HG02884 (cell line): ENCODE data around the gene VSNL1.

ENCODE experiments used
- ATAC-seq: cut with Tn5 transposase; IDR thresholded peaks from one replicate; pipeline ENCODE4 v1.9.1; 2021; ENCODE audit warnings: mild to moderate bottlenecking, moderate library complexity; ENCODE audit not compliant: unreplicated experiment

VSNL1 gene

DNA sequence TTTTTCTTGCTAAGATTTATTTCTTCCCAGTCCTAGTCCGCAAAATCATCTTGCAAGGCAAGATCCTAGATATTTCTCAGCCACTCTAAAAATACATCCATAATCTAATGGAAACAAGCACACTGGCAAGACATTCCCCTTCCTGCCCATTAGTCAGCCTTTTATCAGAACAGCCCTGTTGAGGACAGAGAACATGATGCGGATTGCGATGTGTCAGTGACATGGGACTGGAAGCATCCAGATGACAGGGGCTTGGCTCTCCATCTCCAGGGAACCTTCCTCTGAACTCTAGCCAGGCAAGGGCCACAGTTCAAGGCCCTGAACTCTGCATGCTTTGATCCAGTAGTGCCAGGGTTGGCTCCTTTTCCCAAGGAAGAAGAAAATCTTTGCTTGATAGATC lies 70.0 kb downstream of the VSNL1 start:
- ATAC-seq: no peak

- ATAC-seq: no peak
These were observed 70.5 kb downstream of the VSNL1 start for GRCh38 chr2:17611036-17611435.

GRCh38 chr2:17614174-17614930 lies 73.9 kb downstream of the VSNL1 start:
- no peak for ATAC-seq

DNA sequence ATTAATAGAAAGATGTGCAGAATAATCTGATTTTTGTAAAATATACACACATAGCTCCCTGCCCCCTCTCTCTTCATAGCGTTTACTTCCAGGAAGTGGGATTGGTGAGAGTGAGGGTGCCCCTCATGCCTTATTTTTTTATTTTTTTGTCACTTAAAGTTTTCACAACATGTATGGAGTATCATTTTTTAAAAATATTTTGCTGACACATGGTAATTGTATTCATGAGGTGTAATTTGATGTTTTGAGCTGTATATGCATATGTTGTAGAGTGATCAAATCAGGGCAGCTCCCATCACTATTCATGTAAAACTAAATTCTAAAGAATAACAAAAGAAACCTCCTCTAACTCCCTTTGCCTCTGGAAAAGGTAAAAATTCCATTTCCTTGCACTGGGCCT lies 74.7 kb downstream of the VSNL1 start:
- ATAC-seq: no peak

DNA sequence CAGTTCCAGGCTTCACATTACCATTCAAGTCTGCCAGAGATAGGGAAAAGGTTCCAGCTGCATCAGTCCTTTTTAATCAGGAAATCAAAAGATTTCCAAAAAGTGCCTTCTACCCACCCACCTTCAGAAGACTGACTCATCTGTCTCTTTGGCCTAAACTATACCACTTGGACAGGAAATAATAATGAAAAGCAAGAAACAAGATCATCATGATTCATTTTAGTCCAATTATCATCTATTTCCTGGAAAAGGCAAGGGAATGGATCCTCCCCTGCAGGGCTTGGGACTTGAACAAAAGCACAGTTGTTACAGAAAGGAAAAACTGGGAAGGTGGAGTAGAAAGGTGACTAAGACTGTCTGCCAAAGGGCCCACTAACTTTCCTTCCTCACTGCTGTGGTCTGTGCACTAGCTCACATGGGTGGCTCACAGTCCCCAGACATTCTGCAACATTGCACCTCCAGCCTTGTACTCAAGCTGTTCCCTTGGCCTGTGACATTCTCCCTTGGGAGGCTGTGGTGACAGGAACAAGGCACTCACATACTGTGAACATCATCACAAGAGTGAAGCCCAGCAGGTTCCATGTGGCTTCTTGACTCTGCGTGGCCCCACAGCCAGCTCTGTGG lies 75.3 kb downstream of the VSNL1 start:
- no peak for ATAC-seq

GRCh38 chr2:17616405-17616804 lies 75.9 kb downstream of the VSNL1 start:
- no peak for ATAC-seq

DNA sequence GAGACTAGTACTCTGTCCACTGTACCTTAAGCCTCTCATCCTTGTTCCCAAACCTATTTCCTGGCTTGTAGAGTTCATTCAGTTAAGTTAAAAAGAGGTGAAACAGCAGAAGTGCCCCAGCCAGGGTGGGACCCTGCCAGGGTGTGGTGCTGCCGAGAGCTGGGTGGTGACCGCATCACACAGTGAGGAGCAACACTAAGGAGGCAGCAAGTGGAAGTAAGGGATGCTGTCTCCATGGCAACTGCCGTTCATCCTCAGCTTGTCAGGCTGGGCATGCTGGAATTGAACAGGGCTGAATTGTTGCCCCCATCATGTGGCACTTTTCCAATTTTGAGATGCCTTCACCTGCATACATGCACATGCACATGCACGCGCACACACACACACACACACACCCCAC lies 77.0 kb downstream of the VSNL1 start:
- no peak for ATAC-seq

- no peak for ATAC-seq
These were observed 77.5 kb downstream of the VSNL1 start for GRCh38 chr2:17617955-17618354.

GRCh38 chr2:17620280-17620679 lies 79.8 kb downstream of the VSNL1 start:
- no peak for ATAC-seq

DNA sequence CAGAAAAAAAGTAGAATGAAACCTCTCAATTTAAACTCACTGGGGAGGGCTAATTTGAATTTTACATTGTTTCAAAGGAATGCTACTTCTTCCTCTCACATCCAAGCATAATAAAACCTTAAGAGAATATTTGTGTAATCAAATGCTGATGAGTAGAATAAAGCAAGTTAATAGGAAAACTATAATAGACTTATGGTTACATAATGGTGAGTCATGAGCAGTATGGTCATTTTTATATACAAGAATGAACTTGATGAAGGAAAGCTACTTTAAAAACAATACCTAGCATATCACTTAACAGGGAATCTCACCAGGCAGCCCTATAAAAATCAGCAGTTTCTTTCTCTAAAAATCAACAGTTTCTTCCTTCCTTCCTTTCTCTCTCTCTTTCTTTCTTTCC lies 80.3 kb downstream of the VSNL1 start:
- ATAC-seq: no peak

DNA sequence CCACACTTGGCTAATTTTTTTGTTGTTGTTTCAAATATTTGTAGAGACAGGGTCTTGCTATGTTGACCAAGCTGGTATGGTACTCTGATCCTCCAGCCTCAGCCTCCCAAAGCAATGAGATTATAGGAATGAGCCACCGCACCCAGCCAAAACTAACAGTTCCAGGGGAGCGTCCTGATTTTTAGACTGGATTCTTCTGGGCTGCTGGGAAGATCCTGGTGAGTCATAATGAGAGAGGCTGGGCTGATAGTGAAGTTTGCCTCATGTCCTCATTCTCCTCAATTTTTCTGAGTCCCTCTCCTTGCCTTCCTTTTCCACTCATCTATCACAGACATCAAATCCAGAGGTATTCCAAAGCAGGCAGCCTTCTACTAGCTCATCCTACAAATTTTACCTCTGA lies 81.3 kb downstream of the VSNL1 start:
- ATAC-seq: no peak

DNA sequence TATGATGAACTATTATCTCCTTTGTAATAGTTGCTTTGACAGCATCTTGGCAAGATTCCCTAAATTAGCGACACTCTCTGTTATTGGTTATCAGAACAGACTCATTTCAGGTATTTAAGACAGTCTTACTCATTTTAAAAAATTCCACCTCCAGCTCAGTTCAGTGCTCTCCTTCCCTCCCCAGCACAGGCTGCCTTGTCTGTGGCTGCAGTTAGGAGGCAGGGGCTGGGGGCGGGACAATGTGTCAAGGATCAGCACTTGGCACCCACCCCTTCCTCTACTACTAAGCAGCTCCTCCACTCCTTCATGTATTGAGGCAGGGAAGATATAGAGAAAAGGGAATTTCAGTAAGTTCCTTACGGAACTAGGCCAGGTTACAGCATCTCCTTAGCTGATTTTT lies 85.0 kb downstream of the VSNL1 start:
- ATAC-seq: no peak

GRCh38 chr2:17626986-17627385 lies 86.5 kb downstream of the VSNL1 start:
- peak; percentile 42 for ATAC-seq

GRCh38 chr2:17627434-17627833 lies 86.9 kb downstream of the VSNL1 start:
- ATAC-seq: no peak

DNA sequence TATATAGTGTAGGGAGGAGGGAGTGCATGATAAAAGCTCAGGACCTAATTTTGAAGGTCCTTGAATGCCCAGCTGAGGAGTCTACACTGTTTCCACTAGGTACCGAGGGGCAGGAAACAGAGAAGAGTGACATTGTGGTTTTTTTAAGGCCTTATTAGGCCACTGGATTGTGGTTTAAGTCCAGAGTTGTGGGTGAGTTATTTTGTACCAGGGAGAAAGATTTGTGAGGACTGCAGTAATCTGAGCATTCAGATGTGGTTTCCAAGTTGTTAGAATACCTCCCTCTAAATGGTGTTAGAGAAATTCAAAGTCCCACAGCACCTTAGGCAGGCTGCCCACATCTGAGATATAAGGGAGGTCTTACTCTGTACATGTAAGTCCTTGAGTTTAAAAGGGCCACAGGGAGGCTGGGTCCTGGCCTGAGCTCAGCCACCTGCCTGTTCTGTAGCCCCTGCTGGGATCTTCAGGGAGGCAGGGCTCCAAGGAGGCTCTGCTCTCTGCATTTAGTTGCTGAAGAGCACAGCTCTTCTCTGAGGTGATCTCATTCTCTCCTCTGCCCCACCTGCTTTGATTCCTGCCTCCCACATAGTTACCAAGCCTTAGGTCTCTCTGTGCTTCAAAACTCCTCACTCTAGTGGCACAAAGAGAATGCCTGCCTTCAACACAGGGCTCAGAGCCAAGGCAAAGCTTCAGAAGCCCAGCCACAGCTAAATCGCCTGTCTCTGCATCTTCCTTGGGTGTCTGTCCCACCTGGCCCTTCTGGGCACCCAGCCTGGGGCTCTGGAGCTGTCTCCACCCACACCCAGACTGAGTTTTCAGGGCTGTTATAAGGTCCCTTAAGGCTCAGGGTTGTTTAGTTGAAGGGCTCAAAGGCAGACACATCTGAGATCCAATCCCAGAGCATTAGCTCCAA lies 88.1 kb downstream of the VSNL1 start:
- ATAC-seq: no peak

DNA sequence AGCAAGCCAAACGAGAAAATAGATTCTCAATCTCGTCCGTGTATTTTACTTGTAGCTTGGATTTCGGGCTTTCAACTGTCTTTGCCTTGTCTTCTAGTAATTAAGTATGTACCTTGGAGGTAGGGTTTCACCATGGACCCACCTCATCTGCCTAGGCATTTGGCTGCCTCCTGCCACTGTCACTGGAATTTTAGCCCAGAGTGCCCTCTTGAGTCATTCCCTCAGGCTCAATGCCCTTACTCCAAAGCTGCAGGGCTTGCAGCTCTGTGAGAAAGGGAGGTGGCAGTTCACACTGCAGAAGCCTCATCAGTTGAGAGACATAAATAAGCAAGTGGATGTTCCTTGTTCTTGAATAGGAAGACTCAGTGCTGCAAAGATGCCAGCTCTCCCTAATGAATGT lies 89.6 kb downstream of the VSNL1 start:
- ATAC-seq: no peak

DNA sequence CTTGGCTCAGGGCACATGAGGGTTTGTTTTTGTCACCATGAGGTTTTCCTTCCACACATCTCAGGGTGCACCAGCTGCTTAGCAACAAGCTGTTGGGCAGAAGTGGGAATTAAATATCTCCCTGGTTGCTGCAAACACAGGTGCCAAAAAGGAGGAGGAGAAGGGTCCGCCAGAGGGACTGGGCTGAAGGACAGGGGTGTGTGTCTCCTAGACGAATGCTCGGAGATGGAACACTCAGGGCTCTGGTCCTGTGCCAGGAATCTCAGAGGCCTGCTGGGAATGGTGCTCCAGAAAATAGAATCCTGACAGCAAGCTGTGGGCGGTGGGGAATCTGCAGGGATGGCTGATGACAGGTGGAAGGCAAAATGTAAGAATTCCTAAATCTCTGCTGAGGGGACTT lies 94.5 kb downstream of the VSNL1 start:
- ATAC-seq: no peak

GRCh38 chr2:17636257-17636656 lies 95.8 kb downstream of the VSNL1 start:
- no peak for ATAC-seq

GRCh38 chr2:17637131-17637906 lies 96.8 kb downstream of the VSNL1 start:
- ATAC-seq: no peak

DNA sequence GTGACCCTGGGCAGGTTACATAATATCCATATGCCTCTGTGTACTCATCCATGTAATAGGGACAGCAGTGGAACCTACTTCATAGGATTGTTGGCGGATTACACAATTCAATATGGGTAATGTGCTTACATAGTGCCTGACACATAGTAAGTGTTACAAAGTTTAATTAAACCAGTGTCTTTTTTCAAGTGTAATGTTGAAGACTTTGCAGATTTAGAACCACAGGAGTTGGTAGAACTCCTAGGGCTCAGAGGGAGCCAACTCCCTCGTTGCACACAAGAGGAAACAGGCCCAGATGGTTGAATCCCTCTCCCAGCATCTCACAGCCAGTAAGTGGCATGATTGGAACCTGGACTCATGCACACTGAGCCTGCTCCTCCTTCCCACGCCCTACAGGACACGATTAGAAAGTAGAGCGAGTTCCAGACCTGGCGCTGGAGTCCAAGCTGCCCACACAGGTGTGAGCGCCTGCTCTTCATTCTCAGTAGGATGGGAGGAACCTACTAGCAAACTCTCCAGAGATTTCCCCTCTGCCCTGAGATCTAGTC lies 97.8 kb downstream of the VSNL1 start:
- no peak for ATAC-seq

- ATAC-seq: no peak
These were observed 99.9 kb downstream of the VSNL1 start for GRCh38 chr2:17640406-17640805.
